PC-9 (cell line): ENCODE measurements around the gene PRELP. TPM values are rescaled to one million over a fixed set of nuclear protein-coding genes. Genes with fewer than 3 reads are reported as not detected.

ENCODE experiments used
- BruUV-seq: library from RNA; stranded (reverse); fragments of 400-500 nt; replicated peaks from 2 replicates; lab custom pipeline; 2021; lab: Mats Ljungman, UMichigan
- CTCF ChIA-PET: fragments of 300-600 bp; sonication (Branson Sonifier 250); formaldehyde crosslinking; loops from one replicate; lab custom pipeline; 2022; ENCODE audit warnings: antibody characterized with exemption; lab: Charles Lee
- POLR2A ChIA-PET: fragments of 300-600 bp; sonication (Branson Sonifier 250); formaldehyde crosslinking; loops from one replicate; lab custom pipeline; 2022; ENCODE audit warnings: antibody characterized with exemption; ENCODE audit not compliant: unreplicated experiment; lab: Charles Lee
- DNase-seq, 2 experiments: peaks; one replicate each; pipeline versions ENCODE4 v3.0.0 to v3.0.0-alpha.2; 2015 to 2022; ENCODE audit warnings: mixed read lengths in 1 of 2
- H2AFZ ChIP-seq: fragments of 200-600 bp; sonication (generic); 2 replicates; pipeline ENCODE4 v1.8.1; 2017; ENCODE audit warnings: antibody characterized with exemption
- H3F3A ChIP-seq: fragments of 200-600 bp; sonication (generic); 2 replicates; pipeline ENCODE4 v1.8.1; 2017; ENCODE audit warnings: antibody characterized with exemption, mild to moderate bottlenecking, low read depth; ENCODE audit not compliant: insufficient read depth
- H3K27ac ChIP-seq: fragments of 200-600 bp; sonication (generic); 2 replicates; pipeline ENCODE4 v1.6.1; 2016; ENCODE audit warnings: mixed run types
- H3K27me3 ChIP-seq: fragments of 200-600 bp; sonication (generic); 2 replicates; pipeline ENCODE4 v1.6.1; 2016; ENCODE audit warnings: low read depth, mixed run types; ENCODE audit not compliant: insufficient read depth
- H3K36me3 ChIP-seq: fragments of 200-600 bp; sonication (generic); 2 replicates; pipeline ENCODE4 v1.6.1; 2016; ENCODE audit warnings: low read depth, mixed run types
- H3K4me1 ChIP-seq: fragments of 200-600 bp; sonication (generic); replicated peaks from 2 replicates; pipeline ENCODE4 v1.6.1; 2016; ENCODE audit warnings: mixed run types; ENCODE audit not compliant: insufficient read depth
- H3K4me2 ChIP-seq: fragments of 200-600 bp; sonication (generic); 2 replicates; pipeline ENCODE4 v1.6.1; 2017; ENCODE audit warnings: mixed run types
- H3K4me3 ChIP-seq: fragments of 200-600 bp; sonication (generic); 2 replicates; pipeline ENCODE4 v1.6.1; 2016; ENCODE audit warnings: mixed run types
- H3K79me2 ChIP-seq: fragments of 200-600 bp; sonication (generic); 2 replicates; pipeline ENCODE4 v1.6.1; 2017; ENCODE audit warnings: low read depth, mixed run types
- H3K9me2 ChIP-seq: fragments of 200-600 bp; sonication (generic); 2 replicates; pipeline ENCODE4 v1.8.1; 2017; ENCODE audit warnings: mild to moderate bottlenecking; ENCODE audit not compliant: insufficient read depth
- H3K9me3 ChIP-seq: fragments of 200-600 bp; sonication (generic); 2 replicates; pipeline ENCODE4 v1.8.1; 2016; ENCODE audit warnings: low read depth; ENCODE audit not compliant: insufficient read depth
- H4K20me1 ChIP-seq: fragments of 200-600 bp; sonication (generic); 2 replicates; pipeline ENCODE4 v1.8.1; 2017; ENCODE audit not compliant: insufficient read depth
- EZH2 ChIP-seq: fragments of 200-600 bp; sonication (generic); IDR thresholded peaks from 2 replicates; pipeline ENCODE4 v1.8.0; 2017; ENCODE audit warnings: antibody characterized with exemption, low read depth
- intact Hi-C: fragments of 100-400 bp; cut with micrococcal nuclease; formaldehyde crosslinking; loops from one replicate; pipeline ENCODE4 v1.10.0; 2022; ENCODE audit not compliant: unreplicated experiment
- total RNA-seq: library from RNA; stranded (reverse); gene quantifications from 2 replicates; pipeline ENCODE4 v1.2.3, GENCODE V29; 2021
- TF ChIP-seq, protein P1 (sequence below): fragments of 200-600 bp; sonication (generic); conservative IDR thresholded peaks from 2 replicates; pipeline ENCODE4 v1.6.1; 2017; ENCODE audit warnings: mixed run types, antibody characterized with exemption, mild to moderate bottlenecking, moderate library complexity

Gene PRELP
- total RNA-seq, 1 experiment from 2014 or later = not detected

DNA sequence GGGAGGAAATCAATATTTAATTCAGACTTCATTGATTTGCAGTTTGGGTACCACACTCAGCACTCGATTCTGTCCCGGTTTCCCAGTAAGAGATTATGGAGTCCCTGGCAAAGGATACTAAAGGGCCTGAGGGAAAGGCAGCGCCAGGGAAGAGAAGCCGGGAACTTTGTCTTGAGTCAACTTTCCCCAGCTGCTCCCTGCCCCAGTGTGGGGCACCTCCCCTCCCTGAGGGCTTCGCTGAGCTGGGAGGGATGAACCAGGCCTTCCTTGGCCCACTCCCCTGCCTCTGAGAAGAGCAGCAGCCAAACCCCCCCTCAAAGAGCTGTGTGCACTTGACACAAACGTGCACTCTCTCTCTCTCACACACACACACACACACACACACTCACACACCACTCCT, 51.0 kb downstream of the PRELP start:
- no TSS peak for BruUV-seq
- TF ChIP-seq, protein P1, sequence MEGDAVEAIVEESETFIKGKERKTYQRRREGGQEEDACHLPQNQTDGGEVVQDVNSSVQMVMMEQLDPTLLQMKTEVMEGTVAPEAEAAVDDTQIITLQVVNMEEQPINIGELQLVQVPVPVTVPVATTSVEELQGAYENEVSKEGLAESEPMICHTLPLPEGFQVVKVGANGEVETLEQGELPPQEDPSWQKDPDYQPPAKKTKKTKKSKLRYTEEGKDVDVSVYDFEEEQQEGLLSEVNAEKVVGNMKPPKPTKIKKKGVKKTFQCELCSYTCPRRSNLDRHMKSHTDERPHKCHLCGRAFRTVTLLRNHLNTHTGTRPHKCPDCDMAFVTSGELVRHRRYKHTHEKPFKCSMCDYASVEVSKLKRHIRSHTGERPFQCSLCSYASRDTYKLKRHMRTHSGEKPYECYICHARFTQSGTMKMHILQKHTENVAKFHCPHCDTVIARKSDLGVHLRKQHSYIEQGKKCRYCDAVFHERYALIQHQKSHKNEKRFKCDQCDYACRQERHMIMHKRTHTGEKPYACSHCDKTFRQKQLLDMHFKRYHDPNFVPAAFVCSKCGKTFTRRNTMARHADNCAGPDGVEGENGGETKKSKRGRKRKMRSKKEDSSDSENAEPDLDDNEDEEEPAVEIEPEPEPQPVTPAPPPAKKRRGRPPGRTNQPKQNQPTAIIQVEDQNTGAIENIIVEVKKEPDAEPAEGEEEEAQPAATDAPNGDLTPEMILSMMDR = no peak
- no peak for TF ChIP-seq EZH2
- no peaks in the 10 kb centered on the region for H3K9me2 ChIP-seq
- no peaks in the 10 kb centered on the region for H3K27me3 ChIP-seq
- H3K9me3 ChIP-seq = no peaks in the 10 kb centered on the region
- H3K27ac ChIP-seq = peak overlapping the region; percentile 40
- peak overlapping the region; percentile 70 for H3K4me2 ChIP-seq
- POLR2A ChIA-PET = interaction anchor here (0.6 to 0.9 kb wide), 3 partner anchors 19 to 32 kb away, joined by 3 to 7 read pairs (median 4); no protein-coding TSS in a partner anchor
- peak in 1 of 2 experiments; percentile 55 for DNase-seq
- H3K4me1 ChIP-seq = peaks cover 32% of the 10 kb centered on the region
- H3K79me2 ChIP-seq = no peaks in the 10 kb centered on the region
- H3K36me3 ChIP-seq = no peaks in the 10 kb centered on the region
- CTCF ChIA-PET = interaction anchor here (0.5 kb wide), 1 partner anchor 22 kb away, joined by 10 read pairs; no protein-coding TSS in a partner anchor
- peaks cover 23% of the 10 kb centered on the region; the same call in 1 of the 2 replicates for H3F3A ChIP-seq
- intact Hi-C loops = no loop called here
- H4K20me1 ChIP-seq = no peaks in the 10 kb centered on the region
- no peak overlapping the region; the same call in 1 of the 2 replicates for H2AFZ ChIP-seq
- no peak overlapping the region for H3K4me3 ChIP-seq

DNA sequence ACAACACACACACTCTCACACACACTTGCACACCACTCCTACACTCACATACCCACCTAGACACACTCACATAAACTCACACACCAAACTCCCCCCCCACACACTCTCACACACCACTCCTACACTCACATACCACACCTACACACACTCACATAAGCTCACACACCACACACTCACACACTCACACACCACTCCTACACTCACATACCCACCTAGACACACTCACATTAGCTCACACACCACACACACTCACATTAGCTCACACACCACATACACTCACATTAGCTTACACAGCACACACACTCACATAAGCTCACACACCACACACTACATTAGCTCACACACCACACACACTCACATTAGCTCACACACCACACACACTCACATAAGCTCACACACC, 51.4 kb downstream of the PRELP start:
- TF ChIP-seq, protein P1 = no peak
- no peak for TF ChIP-seq EZH2
- no peak overlapping the region for H2AFZ ChIP-seq
- H3K4me2 ChIP-seq = peak overlapping the region; percentile 70
- no peaks in the 10 kb centered on the region for H4K20me1 ChIP-seq
- CTCF ChIA-PET = interaction anchor here (0.5 kb wide), 1 partner anchor 22 kb away, joined by 10 read pairs; no protein-coding TSS in a partner anchor
- DNase-seq = no peak
- H3K4me1 ChIP-seq = peaks cover 32% of the 10 kb centered on the region
- no peaks in the 10 kb centered on the region for H3K9me3 ChIP-seq
- H3K4me3 ChIP-seq = no peak overlapping the region
- no peaks in the 10 kb centered on the region for H3K36me3 ChIP-seq
- no TSS peak for BruUV-seq
- H3K27ac ChIP-seq = peak overlapping the region; percentile 40
- H3F3A ChIP-seq = peaks cover 23% of the 10 kb centered on the region; the same call in 1 of the 2 replicates
- POLR2A ChIA-PET = interaction anchor here (0.6 to 0.9 kb wide), 3 partner anchors 19 to 31 kb away, joined by 3 to 7 read pairs (median 4); no protein-coding TSS in a partner anchor
- H3K9me2 ChIP-seq = no peaks in the 10 kb centered on the region
- intact Hi-C loops = no loop called here
- no peaks in the 10 kb centered on the region for H3K27me3 ChIP-seq
- H3K79me2 ChIP-seq = no peaks in the 10 kb centered on the region

DNA sequence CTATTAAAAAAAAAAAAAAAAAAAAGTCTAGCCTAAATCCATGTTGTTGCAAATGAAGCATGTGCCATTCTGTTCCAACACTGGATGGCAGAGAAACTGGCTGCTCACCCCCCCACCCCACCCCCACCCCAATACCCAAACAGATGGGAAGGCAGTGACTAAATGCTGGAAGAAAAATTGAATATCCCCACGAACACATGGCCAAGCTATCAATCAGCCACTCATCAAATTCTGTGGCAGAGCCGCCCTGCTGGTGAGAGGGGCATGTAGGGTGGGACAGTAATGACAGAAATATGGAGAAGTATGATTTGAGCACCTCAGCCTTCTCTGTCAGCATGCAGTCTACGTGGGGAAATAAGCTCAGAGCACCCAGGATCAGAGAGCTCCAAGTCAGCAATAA, 52.5 kb downstream of the PRELP start:
- H3K79me2 ChIP-seq = no peaks in the 10 kb centered on the region
- no peak for TF ChIP-seq EZH2
- TF ChIP-seq, protein P1 = no peak
- H3K9me3 ChIP-seq = no peaks in the 10 kb centered on the region
- no TSS peak for BruUV-seq
- H3F3A ChIP-seq = peaks cover 23% of the 10 kb centered on the region; the same call in 1 of the 2 replicates
- intact Hi-C loops = no loop called here
- no peak overlapping the region for H3K4me3 ChIP-seq
- H2AFZ ChIP-seq = no peak overlapping the region
- H3K4me1 ChIP-seq = peaks cover 32% of the 10 kb centered on the region
- ChIA-PET CTCF (interaction anchor here (0.7 kb wide), 1 partner anchor 11 kb away, joined by 3 read pairs; no protein-coding TSS in a partner anchor), POLR2A (interaction anchor here (0.7 kb wide), 1 partner anchor 103 kb away, joined by 36 read pairs; no protein-coding TSS in a partner anchor)
- H3K9me2 ChIP-seq = no peaks in the 10 kb centered on the region
- H4K20me1 ChIP-seq = no peaks in the 10 kb centered on the region
- no peaks in the 10 kb centered on the region for H3K27me3 ChIP-seq
- H3K36me3 ChIP-seq = no peaks in the 10 kb centered on the region
- no peak for DNase-seq
- H3K4me2 ChIP-seq = no peak overlapping the region
- H3K27ac ChIP-seq = no peak overlapping the region
